Dermis blood vessel endothelial cell (primary cell): ENCODE results near the gene PLBD2. TPM values are rescaled to one million over a fixed set of nuclear protein-coding genes. Genes with fewer than 3 reads are reported as not detected.

ENCODE experiments used
- DNase-seq: peaks from one replicate; pipeline ENCODE4 v3.0.0; 2010
- total RNA-seq: library from RNA; depleted of rRNA; stranded (reverse); fragments of >200 nt; gene quantifications from 2 replicates; pipeline ENCODE4 v1.2.3, GENCODE V29; 2014

The PLBD2 gene
- total RNA-seq, 1 donor from 2014 or later = 31.7 TPM

DNA sequence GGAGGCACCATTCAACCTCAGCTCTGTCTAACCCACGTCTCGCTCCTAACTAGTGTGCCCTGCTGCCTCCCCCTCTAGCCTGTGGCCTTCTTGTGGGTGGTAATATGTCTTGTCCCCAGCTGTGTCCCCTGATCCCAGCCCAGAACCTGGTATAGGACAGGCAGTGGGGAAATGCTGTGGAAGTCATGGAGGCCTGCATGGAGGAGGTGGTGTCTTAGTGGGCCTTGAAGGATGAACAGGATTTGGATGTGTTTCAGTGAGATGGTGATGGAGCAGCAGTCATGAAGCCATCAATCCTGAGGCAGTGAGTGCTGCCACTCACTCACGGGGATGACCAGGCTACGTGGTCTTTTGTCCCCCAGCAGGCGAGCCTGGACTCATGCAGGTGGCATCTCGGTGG lies 13.4 kb downstream of the PLBD2 start:
- no peak for DNase-seq

DNA sequence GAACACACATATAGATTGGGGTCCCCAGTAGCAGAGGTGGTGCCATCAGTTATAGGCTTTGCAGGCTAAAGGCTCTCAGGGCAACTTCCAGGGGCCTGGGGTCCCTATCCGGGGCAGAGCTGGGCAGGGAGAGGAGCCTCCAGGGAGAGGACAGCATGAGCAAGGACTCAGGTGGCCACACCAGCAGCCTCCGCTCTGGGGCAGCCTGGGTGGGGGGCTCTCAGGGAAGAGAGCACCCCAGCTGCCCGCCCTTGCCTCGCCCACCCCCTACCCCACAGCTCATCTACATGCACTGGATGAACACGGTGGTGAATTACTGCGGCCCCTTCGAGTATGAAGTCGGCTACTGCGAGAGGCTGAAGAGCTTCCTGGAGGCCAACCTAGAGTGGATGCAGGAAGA lies 14.0 kb downstream of the PLBD2 start:
- DNase-seq = no peak

DNA sequence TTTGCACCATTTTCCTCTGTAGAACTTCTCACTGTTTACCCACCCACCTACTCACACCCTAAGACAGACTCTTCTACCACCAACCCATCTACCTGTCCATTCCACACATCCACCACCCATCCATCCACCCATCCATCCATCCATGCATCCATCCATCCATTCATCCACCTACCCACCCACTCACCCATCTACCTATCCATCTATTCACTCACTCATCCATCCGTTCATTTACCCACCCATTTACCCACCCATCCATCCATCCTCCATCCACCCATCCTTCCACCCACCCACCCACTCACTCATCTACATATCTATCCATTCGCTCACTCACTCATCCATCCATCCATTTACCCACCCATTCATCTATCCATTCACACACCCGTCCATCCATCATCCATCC lies 15.1 kb downstream of the PLBD2 start:
- no peak for DNase-seq

DNA sequence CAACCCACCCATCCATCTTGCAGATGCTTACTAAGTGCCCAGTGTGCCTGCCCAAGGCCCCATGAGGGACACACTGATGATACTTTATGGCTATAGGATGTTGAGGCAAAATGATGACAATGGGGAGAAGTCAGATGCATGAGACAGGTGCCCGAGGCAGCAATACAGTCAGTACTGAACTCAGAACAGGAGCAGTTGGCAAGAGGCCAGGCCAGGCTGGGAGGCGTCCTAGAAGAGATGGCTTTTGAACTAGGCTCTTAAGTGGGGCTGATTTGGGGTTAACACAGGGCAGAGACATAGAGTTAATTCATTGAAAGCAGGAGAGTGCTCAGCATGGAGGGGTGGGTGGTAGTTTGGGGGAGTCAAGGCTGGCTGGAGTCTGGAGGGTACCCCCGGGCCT lies 15.6 kb downstream of the PLBD2 start:
- DNase-seq = no peak

DNA sequence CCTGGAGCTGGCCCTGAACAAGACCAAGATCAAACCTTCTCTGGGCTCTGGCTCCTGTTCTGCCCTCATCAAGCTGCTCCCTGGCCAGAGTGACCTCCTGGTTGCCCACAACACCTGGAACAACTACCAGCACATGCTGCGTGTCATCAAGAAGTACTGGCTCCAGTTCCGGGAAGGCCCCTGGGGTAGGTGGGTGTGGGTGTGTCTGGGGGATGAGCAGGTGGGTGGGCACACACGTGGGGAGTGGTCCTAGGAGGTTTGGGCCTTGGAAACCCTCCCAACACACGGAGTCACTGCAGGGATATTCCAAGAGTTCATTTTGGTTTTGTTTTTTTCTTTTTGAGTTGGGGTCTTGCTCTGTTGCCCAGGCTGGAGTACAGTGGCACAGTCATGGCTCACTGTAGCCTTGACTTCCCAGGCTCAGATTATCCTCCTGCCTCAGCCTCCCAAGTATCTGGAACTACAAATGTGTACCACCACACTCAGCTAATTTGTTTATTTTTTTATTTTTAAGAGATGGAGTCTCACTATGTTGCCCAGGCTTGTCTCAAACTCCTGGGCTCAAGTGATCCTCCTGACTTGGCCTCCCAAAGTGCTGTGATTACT lies 16.5 kb downstream of the PLBD2 start:
- no peak for DNase-seq

DNA sequence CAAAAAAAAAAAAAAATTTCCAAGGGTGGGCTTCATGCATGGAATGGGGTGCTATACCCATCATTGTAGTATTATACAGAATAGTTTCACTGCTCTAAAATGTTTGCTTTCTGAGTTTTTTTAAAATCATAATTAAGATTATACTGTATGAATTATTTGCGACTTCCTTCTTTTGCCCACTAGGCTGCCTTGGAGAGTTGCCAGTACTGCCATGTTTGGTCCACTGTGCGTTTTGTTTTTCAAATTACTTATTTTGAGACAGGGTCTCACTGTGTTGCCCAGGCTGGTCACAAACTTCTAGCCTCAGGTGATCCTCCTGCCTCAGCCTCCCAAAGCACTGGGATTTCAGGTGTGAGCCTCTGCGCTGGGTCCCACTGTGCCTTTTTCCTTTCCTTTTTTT lies 19.9 kb downstream of the PLBD2 start:
- DNase-seq = no peak

DNA sequence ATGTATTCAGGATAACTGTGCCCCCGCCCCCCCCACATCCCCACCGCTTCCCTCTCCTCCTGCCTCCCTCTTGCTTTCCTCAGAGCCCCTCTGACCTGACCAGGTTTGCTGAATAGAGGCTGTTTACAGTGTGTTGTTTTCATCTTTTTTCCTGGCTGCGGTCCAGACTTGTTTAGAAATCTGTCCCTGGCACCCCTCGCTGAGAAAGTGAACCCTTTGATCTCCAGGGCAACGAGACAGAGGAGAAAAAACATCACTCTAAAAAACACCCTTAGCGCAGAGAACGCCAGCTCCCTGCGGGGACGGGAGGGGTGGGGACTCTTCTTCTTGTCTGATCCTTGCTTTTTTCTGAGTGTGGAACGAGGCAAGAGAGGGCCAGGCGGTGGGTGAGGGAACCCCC lies 22.8 kb downstream of the PLBD2 start:
- no peak for DNase-seq

DNA sequence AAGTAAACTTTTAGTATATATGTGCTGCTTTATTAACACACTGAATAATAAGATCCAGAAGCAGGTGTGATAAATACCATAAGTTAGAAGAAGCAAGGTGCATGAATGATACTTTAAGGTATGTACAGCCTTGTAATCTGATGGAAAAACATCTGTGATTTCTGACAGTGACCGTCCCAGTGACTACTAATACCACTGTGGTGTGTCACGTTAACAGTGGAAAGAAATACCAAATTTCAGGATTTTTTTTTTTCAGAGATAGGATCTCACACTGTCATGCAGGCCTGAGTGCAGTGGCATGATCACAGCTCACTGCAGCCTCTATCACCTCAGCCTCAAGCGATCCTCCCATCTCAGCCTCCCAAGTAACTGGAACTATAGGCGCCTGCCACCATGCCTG lies 23.8 kb downstream of the PLBD2 start:
- no peak for DNase-seq

DNA sequence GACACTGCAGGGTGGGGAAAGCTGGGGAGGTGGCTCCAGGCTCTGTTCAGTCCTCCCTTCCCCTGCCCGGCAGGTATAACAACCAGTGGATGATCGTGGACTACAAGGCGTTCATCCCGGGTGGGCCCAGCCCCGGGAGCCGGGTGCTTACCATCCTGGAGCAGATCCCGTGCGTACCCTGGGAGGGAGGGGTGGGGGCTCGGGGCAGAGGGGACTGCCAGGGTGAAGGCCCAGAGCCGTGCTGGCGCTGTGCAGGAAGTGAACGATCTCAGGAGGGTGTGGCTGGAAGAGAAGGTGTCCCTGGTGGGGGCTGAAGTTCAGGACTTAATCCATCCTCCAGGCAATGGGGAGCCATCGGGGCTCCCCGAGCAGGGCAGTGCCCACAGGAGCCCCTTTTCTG lies 26.4 kb downstream of the PLBD2 start:
- no peak for DNase-seq

DNA sequence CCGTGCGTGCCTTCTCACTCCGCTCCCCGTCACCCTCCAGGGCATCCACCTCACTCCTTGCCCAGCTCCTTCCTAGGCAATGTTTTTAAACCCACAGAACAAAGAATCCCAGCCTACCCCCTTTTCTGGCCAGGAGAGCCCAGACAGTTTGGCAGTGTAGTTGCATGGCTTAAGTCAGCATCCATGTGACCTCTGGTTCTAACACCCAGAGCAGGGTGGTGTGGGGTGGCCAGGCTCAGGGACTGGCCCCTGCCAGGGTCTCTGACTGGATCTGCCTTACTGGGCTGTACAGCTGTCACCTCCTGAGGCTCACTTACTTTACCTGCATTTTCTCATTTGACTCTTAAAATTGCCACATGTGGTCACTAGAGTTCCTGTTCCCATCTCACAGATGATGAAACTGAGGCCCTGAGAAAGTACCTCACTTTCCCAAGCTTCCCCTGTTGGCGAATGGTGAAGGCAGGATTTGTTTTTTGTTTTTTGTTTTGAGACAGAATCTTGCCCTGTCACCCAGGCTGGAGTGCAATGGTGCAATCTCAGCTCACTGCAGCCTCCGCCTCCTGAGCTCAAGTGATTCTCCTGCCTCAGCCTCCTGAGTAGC lies 27.0 kb downstream of the PLBD2 start:
- DNase-seq = no peak

DNA sequence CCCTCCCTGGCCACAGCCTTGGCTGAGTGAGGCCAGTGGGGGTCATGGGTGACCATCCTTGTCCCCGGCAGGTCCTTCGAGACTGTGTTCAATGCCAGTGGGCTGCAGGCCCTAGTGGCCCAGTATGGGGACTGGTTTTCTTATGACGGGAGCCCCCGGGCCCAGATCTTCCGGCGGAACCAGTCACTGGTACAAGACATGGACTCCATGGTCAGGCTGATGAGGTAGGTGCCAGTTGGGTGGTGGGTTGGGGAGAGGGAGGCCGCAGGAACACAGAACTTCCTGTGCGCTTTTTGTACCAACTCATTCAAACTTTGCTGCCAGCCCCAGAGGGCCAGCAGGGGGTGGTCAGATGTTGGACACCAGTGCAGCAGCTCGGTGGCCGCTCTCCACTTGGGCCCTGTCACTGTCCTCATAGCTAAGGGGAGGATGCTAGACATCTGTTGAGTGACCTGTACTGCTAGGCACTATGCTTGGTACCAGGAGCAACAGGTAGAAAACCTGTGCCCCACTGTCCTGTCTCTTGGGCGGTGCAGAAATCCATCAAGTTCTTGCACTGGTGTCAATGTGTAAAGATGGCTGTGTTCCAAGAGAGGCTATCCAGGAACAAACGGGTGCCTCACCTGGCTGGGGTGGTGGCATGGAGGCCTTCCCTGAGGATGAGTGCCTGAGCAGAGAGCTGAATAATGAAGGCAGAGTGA lies 28.6 kb downstream of the PLBD2 start:
- DNase-seq = no peak

DNA sequence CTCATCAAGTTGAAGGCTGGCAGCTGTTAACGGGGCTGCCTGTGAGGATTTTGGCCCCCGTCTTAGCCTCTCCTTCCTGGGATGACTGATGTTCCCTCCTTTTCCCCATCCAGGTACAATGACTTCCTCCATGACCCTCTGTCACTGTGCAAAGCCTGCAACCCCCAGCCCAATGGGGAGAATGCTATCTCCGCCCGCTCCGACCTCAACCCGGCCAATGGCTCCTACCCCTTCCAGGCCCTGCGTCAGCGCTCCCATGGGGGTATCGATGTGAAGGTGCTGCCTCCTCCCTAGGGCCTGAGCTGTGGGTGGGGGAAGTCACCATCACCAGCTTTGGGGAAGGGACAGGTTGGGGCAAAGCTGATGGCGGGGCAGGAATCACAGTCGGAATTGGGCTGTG lies 29.2 kb downstream of the PLBD2 start:
- DNase-seq = no peak

DNA sequence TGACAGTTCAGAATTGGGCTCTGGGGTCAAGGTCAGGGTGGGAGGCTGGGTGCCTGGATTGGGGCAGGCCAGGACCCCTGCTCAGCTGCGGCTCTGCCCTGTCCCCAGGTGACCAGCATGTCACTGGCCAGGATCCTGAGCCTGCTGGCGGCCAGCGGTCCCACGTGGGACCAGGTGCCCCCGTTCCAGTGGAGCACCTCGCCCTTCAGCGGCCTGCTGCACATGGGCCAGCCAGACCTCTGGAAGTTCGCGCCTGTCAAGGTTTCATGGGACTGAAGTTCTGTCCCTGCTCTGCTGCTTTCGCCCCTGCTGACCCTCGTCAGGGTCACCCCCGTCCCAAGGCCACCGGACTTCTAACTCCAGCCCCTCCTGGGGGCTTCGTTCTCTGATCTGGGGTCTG lies 30.0 kb downstream of the PLBD2 start:
- DNase-seq = no peak

DNA sequence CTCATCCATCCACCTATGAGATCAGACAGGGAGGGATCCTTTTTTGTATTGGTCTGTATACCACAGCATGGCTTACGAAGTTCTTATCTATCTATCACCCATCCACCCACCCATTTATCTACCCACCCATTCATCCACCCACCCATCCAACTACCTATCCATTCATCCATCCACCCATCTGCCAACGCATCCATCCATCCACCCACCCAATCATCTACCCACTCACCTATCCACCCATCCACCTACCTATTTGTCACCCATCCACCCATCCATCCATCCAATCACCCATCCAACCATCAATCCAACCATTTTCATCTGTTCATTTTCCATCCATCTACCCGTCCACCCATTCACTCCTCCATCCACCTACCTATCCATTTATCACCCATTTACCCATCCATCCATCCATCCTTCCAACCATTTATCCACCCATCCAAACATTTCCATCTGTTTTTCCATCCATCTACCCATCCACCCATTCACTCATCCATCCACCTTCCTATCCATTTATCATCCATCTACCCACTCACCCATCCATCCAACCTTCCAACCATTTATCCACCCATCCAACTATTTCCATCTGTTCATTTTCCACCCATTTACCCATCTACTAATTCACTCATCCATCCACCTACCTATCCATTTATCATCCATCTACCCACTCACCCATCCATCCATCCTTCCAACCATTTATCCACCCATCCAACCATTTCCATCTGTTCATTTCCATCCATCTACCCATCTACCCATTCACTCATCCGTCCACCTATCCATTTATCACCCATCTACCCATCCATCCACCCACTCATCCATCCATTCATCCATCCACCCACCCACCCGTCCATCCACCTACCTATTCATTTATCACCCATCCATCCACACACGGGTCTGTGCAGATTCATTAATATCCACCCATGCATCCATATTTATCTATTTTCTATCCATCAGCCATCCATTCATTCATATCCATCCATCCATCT lies 32.0 kb downstream of the PLBD2 start:
- DNase-seq = no peak

DNA sequence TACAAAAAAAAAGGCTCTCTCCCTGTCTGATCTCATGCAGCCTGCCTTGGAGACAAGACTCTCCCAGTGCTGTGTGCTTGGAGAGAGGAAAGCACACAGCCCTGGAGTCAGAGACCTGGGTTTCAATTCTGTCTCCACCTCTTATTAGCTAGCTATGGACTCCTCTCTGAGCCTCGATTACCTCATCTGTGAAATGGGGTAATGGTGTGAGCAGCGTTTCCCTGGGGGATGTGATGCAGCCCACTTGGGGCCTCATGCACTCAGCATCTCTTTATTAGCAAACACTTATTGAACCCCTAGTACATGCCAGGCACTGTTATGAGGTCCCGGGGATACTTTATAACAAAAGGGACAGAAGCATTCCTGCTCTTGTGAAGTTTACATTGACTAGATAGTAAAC lies 32.8 kb downstream of the PLBD2 start:
- DNase-seq = no peak

DNA sequence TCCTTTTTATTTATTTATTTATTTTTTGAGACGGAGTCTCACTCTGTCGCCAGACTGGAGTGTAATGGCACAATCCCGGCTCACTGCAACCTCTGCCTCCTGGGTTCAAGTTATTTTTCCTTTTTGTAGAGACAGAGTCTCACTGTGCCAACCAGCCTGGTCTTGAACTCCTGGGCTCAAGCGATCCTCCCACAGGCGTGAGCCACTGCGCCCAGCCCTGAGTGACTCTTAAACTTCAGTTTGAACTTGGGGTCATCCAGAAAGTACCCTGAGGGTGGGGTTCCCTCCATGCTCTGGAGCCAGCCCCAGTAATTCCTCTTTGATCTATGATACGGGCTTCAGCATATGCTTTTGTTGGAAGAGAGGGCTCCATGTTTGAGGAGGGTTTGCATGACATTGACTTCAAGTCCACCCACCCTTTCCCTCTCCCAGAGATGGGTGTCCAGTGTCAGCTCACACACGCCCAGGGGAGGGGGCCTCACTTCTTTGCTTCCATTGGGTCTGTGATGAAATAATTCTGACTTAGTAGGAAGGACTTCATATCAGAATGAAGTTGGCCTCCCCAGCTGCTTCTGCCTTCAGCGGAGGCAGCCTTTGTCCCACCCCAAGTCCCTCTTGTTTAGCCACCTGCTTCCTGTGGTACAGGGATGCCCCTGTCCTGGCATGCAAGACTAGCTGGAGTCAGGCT lies 33.4 kb downstream of the PLBD2 start:
- no peak for DNase-seq

DNA sequence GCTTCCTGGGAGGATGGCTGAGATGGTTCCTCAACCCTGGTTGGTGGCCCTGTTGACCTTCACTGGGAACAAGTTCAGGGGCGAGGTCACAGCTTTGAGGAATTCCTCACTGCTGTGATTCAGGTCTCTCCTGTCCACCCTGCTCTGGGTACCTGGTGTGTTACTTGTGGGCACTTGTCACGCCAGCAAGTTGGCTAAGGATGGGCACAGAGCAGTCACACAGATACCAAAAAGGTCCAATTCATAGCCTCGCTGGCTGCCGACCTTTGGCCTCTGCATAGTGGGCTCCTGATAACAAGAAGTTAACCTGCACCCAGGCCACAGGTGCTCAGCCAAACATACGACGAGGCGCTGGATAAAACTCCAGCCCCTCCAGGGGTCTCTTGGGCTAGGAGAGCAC lies 34.1 kb downstream of the PLBD2 start:
- no peak for DNase-seq

DNA sequence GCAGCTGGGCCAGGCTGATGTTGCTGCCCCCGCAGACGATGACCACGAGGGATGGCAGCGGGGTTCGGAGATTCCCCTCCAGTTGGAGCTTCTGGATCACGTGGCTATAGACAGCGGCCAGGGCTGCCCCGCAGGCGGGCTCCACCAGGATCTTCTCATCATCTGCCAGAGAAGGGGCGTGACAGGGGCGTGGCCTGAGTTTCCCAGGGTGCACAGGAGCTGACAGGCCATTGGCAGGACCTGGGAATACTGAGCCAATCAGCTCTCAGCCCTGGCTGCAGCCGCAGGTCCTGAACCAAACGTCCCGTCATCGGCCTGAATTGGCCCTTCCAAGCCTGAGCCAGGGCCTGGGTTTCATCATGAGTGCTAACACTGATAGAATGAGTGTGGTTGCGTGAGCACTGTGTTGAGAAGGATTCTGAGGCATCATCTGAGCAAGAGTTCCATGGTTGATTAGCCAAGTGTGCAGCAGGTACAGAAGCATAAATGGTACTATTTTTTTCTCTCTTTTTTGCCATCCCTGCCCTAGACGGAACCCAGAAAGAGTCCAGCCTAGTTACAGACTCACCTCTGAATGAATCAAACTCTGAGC lies 34.7 kb downstream of the PLBD2 start:
- no peak for DNase-seq

DNA sequence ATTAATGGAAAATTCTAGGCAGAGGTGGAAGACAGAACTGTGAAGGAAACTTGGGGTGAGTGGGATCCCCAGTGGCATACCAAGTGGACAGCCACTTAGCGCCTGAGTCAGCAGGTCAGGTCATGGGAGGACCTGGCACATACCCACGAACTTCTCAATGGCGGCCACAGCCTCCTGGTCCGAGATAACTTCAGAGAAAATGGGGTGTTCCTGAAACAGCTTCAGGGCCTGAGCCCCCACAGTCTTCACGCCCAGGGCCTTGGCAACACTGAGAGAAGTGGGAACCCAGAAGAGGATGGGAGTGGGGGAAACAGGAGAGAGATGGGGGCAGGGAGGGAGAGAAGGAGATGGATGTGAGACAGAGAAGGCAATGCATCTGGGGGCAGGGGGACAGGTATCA lies 35.4 kb downstream of the PLBD2 start:
- no peak for DNase-seq

DNA sequence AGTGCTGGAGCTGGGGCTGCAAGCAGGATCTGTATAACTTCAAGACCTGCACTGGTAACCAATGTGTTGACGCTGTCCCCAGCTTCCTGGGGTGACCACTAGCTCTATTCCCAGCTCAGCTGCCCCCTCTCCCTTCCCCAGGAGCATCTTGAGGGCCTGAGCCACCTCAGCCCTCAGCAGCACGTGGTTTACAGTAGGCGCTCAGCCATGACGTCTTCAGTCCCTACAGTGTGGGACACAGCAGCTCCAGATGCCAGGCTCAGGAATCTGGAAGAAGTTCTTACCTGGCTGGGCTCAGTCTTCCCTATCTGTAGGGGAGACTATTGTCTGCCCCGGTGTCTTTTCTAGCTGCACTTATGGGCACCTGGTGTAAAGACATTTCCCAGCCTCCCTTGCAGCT lies 36.7 kb downstream of the PLBD2 start:
- no peak for DNase-seq

DNA sequence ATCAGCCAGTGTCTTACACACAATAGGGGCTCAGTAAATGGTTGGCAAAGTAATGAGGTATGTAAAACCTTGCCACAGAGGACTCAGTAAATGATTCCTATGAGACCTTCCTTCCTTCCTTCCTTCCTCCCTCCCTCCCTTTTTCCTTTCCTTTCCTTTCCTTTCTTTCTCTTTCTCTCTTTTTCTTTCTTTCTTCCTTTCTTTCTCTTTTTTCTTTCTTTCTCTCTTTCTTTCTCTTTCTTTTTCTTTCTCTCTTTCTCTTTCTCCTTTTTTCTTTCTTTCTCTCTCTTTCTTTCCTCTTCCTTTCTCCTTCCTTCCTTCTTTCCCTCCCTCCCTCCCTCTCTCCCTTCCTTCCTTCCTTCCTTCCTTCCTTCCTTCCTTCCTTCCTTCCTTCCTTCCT lies 37.8 kb downstream of the PLBD2 start:
- no peak for DNase-seq

DNA sequence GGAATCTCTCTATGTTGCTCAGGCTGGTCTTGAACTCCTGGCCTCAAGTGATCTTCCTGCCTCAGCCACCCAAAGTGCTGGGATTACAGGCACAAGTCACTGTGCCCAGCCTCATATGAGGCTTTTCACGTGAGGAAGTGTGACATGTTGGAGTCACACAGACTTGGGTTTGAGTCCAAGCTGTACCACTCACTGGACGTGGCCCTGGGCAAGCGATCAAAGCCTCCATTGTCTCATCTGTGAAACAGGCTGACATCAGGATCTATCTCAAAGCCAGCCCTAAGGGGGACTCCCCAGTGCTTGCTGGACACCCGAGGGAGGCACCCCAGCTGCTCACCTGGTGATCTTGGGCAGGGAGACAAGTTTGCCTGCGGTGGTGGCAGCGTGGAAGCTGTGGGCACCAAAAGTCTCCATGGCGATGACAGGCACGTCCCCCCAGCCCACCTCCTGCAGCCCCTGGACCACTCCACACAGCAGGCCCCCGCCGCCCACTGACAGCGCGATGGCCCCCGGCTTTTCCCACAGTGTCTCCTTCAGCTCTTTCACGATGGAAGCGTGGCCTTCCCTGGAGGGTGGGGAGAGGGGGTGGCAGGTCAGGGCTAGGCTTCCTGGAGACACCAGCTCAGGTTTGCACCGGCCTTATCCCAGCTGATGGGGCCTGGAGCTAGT lies 38.6 kb downstream of the PLBD2 start:
- no peak for DNase-seq
